ENCODE results near the gene KLF18.
"Not testable (repeated sequence)": the region's sequence is repeated elsewhere in the genome, so short reads cannot be mapped to it uniquely, and the experiment has no call there.

KLF18 gene

GRCh38 chr1:44141531-44141930, at the start of gene KLF18:
KLF18 (minus strand) TSS chr1:44141631; CDS start chr1:44141631, 0 bp downstream.
- no peak for DNase-seq
- in situ Hi-C loops (cut with HindIII; ENCODE audit: low pct_ligation_motif_present, low pct_unique_long_range_greater_than_20kb, low sequenced_read_pairs): no loop called here

- DNase-seq: no peak
- in situ Hi-C loops (cut with HindIII; ENCODE audit: low pct_ligation_motif_present, low pct_unique_long_range_greater_than_20kb, low sequenced_read_pairs): no loop called here
Measured at GRCh38 chr1:44174630-44175029, 33.2 kb upstream of the KLF18 start.

GRCh38 chr1:44170281-44170823, 28.9 kb upstream of the KLF18 start:
- DNase-seq: no peak
- in situ Hi-C loops (cut with HindIII; ENCODE audit: low pct_ligation_motif_present, low pct_unique_long_range_greater_than_20kb, low sequenced_read_pairs): no loop called here

GRCh38 chr1:44168520-44169098, 27.2 kb upstream of the KLF18 start:
- DNase-seq: no peak
- in situ Hi-C loops (cut with HindIII; ENCODE audit: low pct_ligation_motif_present, low pct_unique_long_range_greater_than_20kb, low sequenced_read_pairs): no loop called here

GRCh38 chr1:44161546-44161945, 20.1 kb upstream of the KLF18 start:
- in situ Hi-C loops (cut with HindIII; ENCODE audit: low pct_ligation_motif_present, low pct_unique_long_range_greater_than_20kb, low sequenced_read_pairs): no loop called here
- DNase-seq: no peak

- in situ Hi-C loops (cut with HindIII; ENCODE audit: low pct_ligation_motif_present, low pct_unique_long_range_greater_than_20kb, low sequenced_read_pairs): no loop called here
- DNase-seq: no peak
Measured at GRCh38 chr1:44158871-44159270, 17.4 kb upstream of the KLF18 start.

- DNase-seq: no peak
- in situ Hi-C loops (cut with HindIII; ENCODE audit: low pct_ligation_motif_present, low pct_unique_long_range_greater_than_20kb, low sequenced_read_pairs): no loop called here
Measured at GRCh38 chr1:44157903-44158302, 16.5 kb upstream of the KLF18 start.

GRCh38 chr1:44154049-44154448, 12.6 kb upstream of the KLF18 start:
- in situ Hi-C loops (cut with HindIII; ENCODE audit: low pct_ligation_motif_present, low pct_unique_long_range_greater_than_20kb, low sequenced_read_pairs): no loop called here

GRCh38 chr1:44152692-44153091, 11.3 kb upstream of the KLF18 start:
- in situ Hi-C loops (cut with HindIII; ENCODE audit: low pct_ligation_motif_present, low pct_unique_long_range_greater_than_20kb, low sequenced_read_pairs): no loop called here
- no peak for DNase-seq

More at GRCh38 chr1:44154049-44154448, 12.6 kb upstream of the KLF18 start:
- DNase-seq: no peak

- in situ Hi-C loops (cut with HindIII; ENCODE audit: low pct_ligation_motif_present, low pct_unique_long_range_greater_than_20kb, low sequenced_read_pairs): no loop called here
- DNase-seq: no peak
Measured at GRCh38 chr1:44151808-44152207, 10.4 kb upstream of the KLF18 start.

- DNase-seq: no peak
- in situ Hi-C loops (cut with HindIII; ENCODE audit: low pct_ligation_motif_present, low pct_unique_long_range_greater_than_20kb, low sequenced_read_pairs): no loop called here
Measured at GRCh38 chr1:44151332-44151731, 9.9 kb upstream of the KLF18 start.

- in situ Hi-C loops (cut with HindIII; ENCODE audit: low pct_ligation_motif_present, low pct_unique_long_range_greater_than_20kb, low sequenced_read_pairs): no loop called here
- DNase-seq: no peak
Measured at GRCh38 chr1:44147582-44147981, 6.2 kb upstream of the KLF18 start.

GRCh38 chr1:44146536-44147361, 5.3 kb upstream of the KLF18 start:
- DNase-seq: no peak
- in situ Hi-C loops (cut with HindIII; ENCODE audit: low pct_ligation_motif_present, low pct_unique_long_range_greater_than_20kb, low sequenced_read_pairs): no loop called here

GRCh38 chr1:44144962-44145756, 3.7 kb upstream of the KLF18 start:
- DNase-seq: no peak
- in situ Hi-C loops (cut with HindIII; ENCODE audit: low pct_ligation_motif_present, low pct_unique_long_range_greater_than_20kb, low sequenced_read_pairs): no loop called here

GRCh38 chr1:44139565-44139964, 1.9 kb downstream of the KLF18 start:
- in situ Hi-C loops (cut with HindIII; ENCODE audit: low pct_ligation_motif_present, low pct_unique_long_range_greater_than_20kb, low sequenced_read_pairs); DNase-seq: not testable (repeated sequence)

- in situ Hi-C loops (cut with HindIII; ENCODE audit: low pct_ligation_motif_present, low pct_unique_long_range_greater_than_20kb, low sequenced_read_pairs): no loop called here
- no peak for DNase-seq
Measured at GRCh38 chr1:44138239-44138638, 3.2 kb downstream of the KLF18 start.

GRCh38 chr1:44135886-44136285, 5.5 kb downstream of the KLF18 start:
- in situ Hi-C loops (cut with HindIII; ENCODE audit: low pct_ligation_motif_present, low pct_unique_long_range_greater_than_20kb, low sequenced_read_pairs): no loop called here
- no peak for DNase-seq

- in situ Hi-C loops (cut with HindIII; ENCODE audit: low pct_ligation_motif_present, low pct_unique_long_range_greater_than_20kb, low sequenced_read_pairs): no loop called here
- DNase-seq: no peak
Measured at GRCh38 chr1:44134071-44134920, 7.1 kb downstream of the KLF18 start.

All from ACHN (cell line).